ENCODE measurements around the gene HOXC9.

HOXC9 gene

DNA sequence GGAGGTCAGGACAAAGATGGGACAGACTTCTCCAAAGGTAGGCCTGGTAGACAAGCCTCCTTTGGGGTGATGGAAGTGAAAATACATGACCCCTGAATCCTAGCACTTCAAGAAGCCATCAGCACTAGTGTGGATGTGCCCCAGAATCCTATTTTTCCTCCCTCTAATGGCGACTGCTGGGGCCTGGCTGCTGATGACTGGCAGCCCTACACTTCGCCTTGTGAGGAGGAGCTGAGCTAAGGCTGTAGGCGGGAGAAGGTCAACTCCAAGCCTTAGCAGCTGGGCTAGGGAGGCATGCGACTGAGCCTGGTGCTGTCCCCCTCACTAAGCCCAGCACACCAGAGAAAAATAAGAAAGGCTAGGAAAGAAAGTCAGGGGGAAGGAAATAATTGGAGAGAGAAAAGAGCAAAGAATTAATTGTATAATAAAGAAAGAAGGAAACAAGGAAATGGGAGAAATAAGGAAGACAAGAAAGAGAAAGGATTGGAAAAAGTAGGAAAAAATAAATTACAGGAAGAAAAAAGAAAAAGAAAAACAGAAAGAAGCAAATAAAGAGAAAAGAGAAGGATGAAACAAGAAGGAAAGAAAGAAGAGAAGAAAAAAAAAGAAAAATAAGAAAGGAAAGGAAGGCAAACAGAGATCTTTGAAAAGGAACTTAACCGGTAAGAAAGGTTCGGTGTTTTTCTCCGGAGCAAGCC lies 19.7 kb upstream of the HOXC9 start:
- Histone ChIP-seq H3K27me3 (ENCODE audit: control insufficient read depth, insufficient read depth, low read length) (peaks cover 100% of the 10 kb centered on the region), H3K27ac (ENCODE audit: low read length) (no peak overlapping the region), H3K9ac (ENCODE audit: low read length) (no peak overlapping the region), H3K4me3 (ENCODE audit: low read length) (no peak overlapping the region), H3K36me3 (ENCODE audit: control insufficient read depth, low read depth, low read length) (no peaks in the 10 kb centered on the region), H3K9me3 (ENCODE audit: control insufficient read depth, low read depth, low read length) (no peaks in the 10 kb centered on the region), H3K4me1 (ENCODE audit: control insufficient read depth, low read depth, low read length) (peaks cover 3% of the 10 kb centered on the region)

DNA sequence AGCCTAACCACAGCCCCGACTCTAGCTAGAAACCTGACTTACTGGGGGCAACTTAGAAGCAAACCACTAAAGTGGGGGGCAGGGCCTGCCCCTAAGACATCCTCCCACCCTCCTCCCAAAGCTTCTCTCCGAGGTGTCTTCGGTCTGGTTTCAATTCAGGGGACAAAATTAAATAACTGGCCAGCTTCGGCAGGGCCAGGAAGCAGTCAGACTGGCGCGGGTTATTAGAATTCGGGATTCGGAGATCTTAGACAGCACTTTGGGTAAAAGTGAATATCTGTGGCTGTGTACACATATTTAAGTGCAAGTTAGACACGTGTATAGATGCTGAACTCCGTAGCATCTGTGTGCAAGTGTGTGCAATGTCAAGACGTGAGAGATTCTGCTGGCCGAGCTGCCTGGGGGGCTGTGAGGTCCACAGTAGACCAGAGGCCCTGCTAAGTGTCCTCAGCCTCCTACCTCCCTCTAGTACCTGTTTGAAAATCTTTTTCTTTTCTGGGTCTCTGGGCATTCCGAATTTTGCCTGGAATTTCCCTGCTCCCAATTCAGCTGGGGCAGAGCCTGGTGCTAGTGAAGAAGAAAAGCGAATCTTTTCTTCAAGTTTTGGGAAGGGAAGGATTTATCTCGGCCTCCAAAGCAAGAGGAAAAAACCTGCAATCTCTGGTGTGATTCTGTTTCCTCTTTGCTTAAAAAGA lies 19.0 kb upstream of the HOXC9 start:
- H3K4me3 ChIP-seq (ENCODE audit: low read length): no peak overlapping the region
- no peaks in the 10 kb centered on the region for H3K9me3 ChIP-seq (ENCODE audit: control insufficient read depth, low read depth, low read length)
- peaks cover 100% of the 10 kb centered on the region for H3K27me3 ChIP-seq (ENCODE audit: control insufficient read depth, insufficient read depth, low read length)
- H3K36me3 ChIP-seq (ENCODE audit: control insufficient read depth, low read depth, low read length): no peaks in the 10 kb centered on the region
- no peak overlapping the region for H3K27ac ChIP-seq (ENCODE audit: low read length)
- H3K4me1 ChIP-seq (ENCODE audit: control insufficient read depth, low read depth, low read length): no peaks in the 10 kb centered on the region
- no peak overlapping the region for H3K9ac ChIP-seq (ENCODE audit: low read length)

DNA sequence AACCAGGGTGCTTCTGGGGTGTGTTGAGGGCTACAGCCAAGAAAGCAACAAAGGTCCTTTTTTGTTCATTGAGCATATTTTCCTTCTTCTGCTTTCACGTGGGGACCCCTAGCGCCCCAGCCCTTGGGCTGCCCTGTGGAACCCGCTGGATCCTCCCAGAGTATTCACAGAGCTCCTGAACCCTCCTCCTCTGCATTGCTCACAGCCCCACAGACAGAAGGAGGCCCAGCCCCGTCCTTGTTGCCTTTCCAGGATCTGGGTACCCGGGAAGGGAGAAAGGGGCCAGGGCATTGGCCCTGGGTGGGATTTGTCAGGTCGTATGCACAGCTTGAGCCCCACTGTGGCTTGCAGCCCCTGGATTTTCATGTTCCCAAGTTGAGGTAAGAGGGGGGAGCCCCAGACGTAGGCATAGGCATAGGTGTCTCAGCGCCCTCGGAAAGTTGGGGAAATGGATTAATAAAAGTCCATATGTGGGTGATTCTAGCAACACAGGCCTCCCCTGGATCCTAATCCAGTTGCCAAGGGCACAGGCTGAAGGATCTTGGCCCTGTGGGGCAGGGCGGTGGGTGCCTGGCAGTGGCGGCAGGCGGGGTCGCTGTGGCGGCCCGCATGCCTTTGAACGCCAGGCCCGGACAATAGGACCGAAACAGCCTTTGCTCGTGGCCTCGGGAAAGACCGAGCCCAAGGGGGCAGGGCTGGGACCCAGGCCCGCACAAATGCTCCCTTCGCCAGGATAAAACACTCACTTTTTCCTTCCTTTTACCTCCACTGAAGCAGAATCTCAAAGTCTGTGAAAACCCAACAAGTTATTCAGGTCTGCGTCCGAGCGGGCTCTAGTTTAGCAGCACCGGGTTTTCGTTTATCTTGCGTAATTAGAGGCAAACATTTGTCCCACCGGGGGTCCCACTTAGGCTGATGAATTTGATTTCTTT lies 18.1 kb upstream of the HOXC9 start:
- H3K4me3 ChIP-seq (ENCODE audit: low read length): no peak overlapping the region
- H3K27me3 ChIP-seq (ENCODE audit: control insufficient read depth, insufficient read depth, low read length): peaks cover 100% of the 10 kb centered on the region
- no peaks in the 10 kb centered on the region for H3K9me3 ChIP-seq (ENCODE audit: control insufficient read depth, low read depth, low read length)
- H3K36me3 ChIP-seq (ENCODE audit: control insufficient read depth, low read depth, low read length): no peaks in the 10 kb centered on the region
- no peak overlapping the region for H3K9ac ChIP-seq (ENCODE audit: low read length)
- H3K27ac ChIP-seq (ENCODE audit: low read length): no peak overlapping the region
- no peaks in the 10 kb centered on the region for H3K4me1 ChIP-seq (ENCODE audit: control insufficient read depth, low read depth, low read length)

DNA sequence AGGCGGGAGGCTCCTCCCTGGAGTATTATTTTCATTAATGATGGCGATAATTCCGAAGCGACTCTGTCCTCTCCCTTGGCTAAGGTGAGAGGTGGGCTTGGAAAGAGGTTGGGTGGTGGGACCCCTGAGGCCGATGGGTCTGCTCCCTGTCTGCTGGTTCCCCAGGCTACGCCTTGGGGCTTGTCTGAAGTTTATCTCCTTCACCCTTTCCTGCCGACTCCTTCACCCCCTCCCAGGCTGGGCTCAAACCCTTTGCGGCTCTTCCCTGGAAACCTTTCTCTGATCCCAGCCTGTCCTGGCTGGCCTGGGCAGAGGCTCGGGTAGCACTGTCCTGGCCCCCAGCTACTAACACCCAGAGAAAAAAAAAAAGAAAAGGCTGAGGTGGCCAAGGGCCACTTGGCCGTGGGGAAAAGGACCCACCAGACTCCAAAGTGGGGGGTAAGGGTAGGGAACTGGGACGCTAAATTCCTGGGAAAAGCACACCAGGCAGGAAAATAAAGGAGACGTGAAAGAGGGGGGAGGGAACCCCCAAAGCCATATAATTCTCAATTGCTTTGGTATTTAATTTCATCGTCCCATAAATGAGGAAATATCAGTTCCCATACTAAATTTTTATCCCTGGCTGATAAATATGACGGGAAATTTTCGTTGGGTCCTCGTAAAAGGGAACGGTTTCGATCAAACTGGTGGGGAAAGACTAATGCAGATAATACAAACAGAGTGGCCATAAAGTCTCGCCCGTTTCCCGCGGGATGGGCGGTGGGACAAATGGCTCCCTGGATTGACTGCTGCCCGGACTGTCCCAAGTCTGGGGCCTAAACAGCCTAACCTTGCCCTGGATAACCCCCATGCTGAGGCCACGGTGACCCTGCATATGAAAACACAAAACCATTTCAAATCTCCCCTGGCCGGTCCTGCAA lies 17.1 kb upstream of the HOXC9 start:
- H3K4me3 ChIP-seq (ENCODE audit: low read length): no peak overlapping the region
- no peak overlapping the region for H3K9ac ChIP-seq (ENCODE audit: low read length)
- no peaks in the 10 kb centered on the region for H3K9me3 ChIP-seq (ENCODE audit: control insufficient read depth, low read depth, low read length)

DNA sequence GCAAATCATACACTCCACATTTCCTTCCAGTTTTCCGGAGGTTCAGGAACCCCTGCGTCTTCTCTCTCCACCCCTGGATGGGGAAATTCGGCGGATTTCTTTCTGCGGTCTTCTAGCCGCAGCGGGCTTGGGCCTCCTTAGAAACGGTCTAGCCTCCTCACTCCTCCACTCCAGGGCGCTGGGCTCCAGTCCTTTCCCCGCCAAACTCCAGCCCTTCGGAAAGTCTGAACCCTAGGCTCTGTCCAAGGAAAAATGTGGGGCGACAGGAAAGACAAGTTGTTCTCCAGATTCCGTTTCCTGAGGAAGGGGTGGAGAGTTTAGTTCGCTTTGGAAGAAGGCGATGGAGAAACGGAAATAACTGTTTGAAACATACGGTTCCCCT lies 16.4 kb upstream of the HOXC9 start:
- no peak overlapping the region for H3K9ac ChIP-seq (ENCODE audit: low read length)
- no peaks in the 10 kb centered on the region for H3K9me3 ChIP-seq (ENCODE audit: control insufficient read depth, low read depth, low read length)
- H3K27me3 ChIP-seq (ENCODE audit: control insufficient read depth, insufficient read depth, low read length): peaks cover 100% of the 10 kb centered on the region
- no peak overlapping the region for H3K4me3 ChIP-seq (ENCODE audit: low read length)
- H3K4me1 ChIP-seq (ENCODE audit: control insufficient read depth, low read depth, low read length): no peaks in the 10 kb centered on the region
- H3K27ac ChIP-seq (ENCODE audit: low read length): no peak overlapping the region
- no peaks in the 10 kb centered on the region for H3K36me3 ChIP-seq (ENCODE audit: control insufficient read depth, low read depth, low read length)

More for the DNA sequence above, 17.1 kb upstream of the HOXC9 start:
- H3K36me3 ChIP-seq (ENCODE audit: control insufficient read depth, low read depth, low read length): no peaks in the 10 kb centered on the region
- no peak overlapping the region for H3K27ac ChIP-seq (ENCODE audit: low read length)
- peaks cover 100% of the 10 kb centered on the region for H3K27me3 ChIP-seq (ENCODE audit: control insufficient read depth, insufficient read depth, low read length)
- H3K4me1 ChIP-seq (ENCODE audit: control insufficient read depth, low read depth, low read length): no peaks in the 10 kb centered on the region

DNA sequence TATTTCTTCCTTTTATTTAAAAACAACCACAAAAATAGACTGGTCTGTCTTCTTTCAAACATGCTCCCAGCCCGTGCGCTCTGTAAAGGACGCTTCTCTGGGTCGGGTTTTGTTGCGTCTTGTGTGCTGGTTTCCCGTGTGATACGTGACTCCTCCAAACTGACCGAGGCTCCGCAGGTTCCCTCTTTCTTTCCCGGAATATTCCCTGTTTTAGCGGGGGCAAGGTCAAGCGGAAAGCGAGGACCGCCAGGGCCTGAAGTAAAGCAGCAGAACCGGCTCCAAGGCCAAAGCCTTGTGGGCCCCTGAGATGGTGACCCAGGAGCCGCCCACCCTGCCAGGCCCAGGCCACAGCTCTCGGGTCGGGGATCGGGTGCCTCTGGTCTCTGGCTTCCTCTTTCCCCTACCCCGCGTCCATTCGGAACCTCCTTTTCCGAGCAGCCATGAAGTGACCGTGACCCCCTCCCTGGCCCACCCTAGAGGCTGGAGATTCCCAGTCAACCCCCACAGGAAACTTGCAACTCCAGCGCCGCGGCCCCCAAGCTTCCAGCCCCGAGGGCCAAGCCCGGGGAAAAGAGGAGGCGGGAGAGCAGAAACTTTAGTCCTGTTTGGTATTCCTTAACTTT lies 15.9 kb upstream of the HOXC9 start:
- no peaks in the 10 kb centered on the region for H3K4me1 ChIP-seq (ENCODE audit: control insufficient read depth, low read depth, low read length)
- H3K27ac ChIP-seq (ENCODE audit: low read length): no peak overlapping the region
- no peaks in the 10 kb centered on the region for H3K9me3 ChIP-seq (ENCODE audit: control insufficient read depth, low read depth, low read length)
- no peak overlapping the region for H3K4me3 ChIP-seq (ENCODE audit: low read length)
- no peak overlapping the region for H3K9ac ChIP-seq (ENCODE audit: low read length)
- H3K36me3 ChIP-seq (ENCODE audit: control insufficient read depth, low read depth, low read length): no peaks in the 10 kb centered on the region
- peaks cover 100% of the 10 kb centered on the region for H3K27me3 ChIP-seq (ENCODE audit: control insufficient read depth, insufficient read depth, low read length)

DNA sequence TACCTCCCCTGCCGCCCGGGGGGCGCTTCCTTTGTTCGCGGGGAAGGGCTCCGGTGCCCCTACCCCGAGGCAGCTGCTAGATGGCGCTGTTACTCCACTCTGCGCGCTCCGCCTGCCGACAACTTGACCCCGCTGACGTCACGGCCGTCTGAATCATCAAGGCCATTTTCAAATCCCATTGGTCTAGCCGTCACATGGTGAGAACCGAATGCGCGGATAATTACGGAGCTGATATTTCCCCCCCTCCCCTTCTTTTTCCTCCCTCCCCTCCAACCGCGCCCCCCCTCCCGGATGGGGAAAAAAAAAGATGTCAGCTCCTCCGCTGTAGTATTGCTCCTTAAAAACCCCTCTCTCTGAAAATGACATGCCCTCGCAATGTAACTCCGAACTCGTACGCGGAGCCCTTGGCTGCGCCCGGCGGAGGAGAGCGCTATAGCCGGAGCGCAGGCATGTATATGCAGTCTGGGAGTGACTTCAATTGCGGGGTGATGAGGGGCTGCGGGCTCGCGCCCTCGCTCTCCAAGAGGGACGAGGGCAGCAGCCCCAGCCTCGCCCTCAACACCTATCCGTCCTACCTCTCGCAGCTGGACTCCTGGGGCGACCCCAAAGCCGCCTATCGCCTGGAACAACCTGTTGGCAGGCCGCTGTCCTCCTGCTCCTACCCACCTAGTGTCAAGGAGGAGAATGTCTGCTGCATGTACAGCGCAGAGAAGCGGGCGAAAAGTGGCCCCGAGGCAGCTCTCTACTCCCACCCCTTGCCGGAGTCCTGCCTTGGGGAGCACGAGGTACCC lies 14.9 kb upstream of the HOXC9 start, which contains the start of gene HOXC10:
Gene HOXC10 (plus strand): TSS at position 246 of the 791 bp plus-strand sequence. CDS start 114 bp downstream, at position 360.
- Histone ChIP-seq H3K27ac (ENCODE audit: low read length) (no peak within 1 kb of the TSS), H3K4me3 (ENCODE audit: low read length) (peak within 1 kb of the TSS; percentile 6), H3K27me3 (ENCODE audit: control insufficient read depth, insufficient read depth, low read length) (peaks cover 100% of the 10 kb centered on the region)

DNA sequence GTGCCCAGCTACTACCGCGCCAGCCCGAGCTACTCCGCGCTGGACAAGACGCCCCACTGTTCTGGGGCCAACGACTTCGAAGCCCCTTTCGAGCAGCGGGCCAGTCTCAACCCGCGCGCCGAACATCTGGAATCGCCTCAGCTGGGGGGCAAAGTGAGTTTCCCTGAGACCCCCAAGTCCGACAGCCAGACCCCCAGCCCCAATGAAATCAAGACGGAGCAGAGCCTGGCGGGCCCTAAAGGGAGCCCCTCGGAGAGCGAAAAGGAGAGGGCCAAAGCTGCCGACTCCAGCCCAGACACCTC lies 14.3 kb upstream of the HOXC9 start:
- no peak overlapping the region for H3K9ac ChIP-seq (ENCODE audit: low read length)
- H3K27me3 ChIP-seq (ENCODE audit: control insufficient read depth, insufficient read depth, low read length): peaks cover 100% of the 10 kb centered on the region
- no peak overlapping the region for H3K4me3 ChIP-seq (ENCODE audit: low read length)
- H3K27ac ChIP-seq (ENCODE audit: low read length): no peak overlapping the region
- H3K36me3 ChIP-seq (ENCODE audit: control insufficient read depth, low read depth, low read length): no peaks in the 10 kb centered on the region
- no peaks in the 10 kb centered on the region for H3K9me3 ChIP-seq (ENCODE audit: control insufficient read depth, low read depth, low read length)
- H3K4me1 ChIP-seq (ENCODE audit: control insufficient read depth, low read depth, low read length): no peaks in the 10 kb centered on the region

More for the DNA sequence above, 14.9 kb upstream of the HOXC9 start, which contains the start of gene HOXC10:
- no peaks in the 10 kb centered on the region for H3K36me3 ChIP-seq (ENCODE audit: control insufficient read depth, low read depth, low read length)
- H3K9ac ChIP-seq (ENCODE audit: low read length): no peak within 1 kb of the TSS
- no peaks in the 10 kb centered on the region for H3K4me1 ChIP-seq (ENCODE audit: control insufficient read depth, low read depth, low read length)
- no peaks in the 10 kb centered on the region for H3K9me3 ChIP-seq (ENCODE audit: control insufficient read depth, low read depth, low read length)

DNA sequence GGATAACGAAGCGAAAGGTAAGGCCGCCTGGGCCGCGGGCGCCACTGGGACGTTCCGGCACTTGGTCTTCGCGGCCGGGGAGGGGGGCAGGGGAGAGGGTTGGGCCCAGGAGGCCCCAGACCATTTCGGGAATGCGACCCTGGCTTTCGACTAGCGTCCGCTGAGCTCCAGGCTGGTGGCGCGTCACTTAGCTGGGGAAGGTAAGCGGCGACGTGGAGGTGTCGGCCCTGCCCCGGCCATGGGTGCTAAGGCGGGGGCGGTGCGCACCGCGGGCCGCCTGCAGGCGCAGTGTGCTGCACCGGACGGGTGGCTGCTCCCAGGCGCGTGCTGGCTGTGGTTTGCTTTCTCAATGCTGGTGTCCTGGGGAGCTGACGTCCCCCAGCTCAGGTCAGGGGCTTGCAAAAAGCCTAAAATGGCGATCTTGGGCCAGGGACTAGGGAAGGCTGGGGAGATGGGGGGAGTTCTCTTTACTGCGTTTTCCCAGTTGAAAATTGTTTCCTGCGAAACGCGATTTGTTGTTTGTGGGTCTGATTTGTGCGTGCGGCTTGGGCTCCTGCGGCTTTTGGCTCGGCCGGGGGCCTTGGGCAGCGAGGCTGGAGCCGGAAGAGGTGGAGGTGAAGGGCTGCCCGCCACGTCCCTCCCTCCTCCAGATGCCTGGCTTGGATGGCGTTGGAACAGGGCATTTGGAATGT lies 13.8 kb upstream of the HOXC9 start:
- Histone ChIP-seq H3K27me3 (ENCODE audit: control insufficient read depth, insufficient read depth, low read length) (peaks cover 100% of the 10 kb centered on the region), H3K4me3 (ENCODE audit: low read length) (no peak overlapping the region), H3K27ac (ENCODE audit: low read length) (no peak overlapping the region), H3K9ac (ENCODE audit: low read length) (no peak overlapping the region), H3K9me3 (ENCODE audit: control insufficient read depth, low read depth, low read length) (no peaks in the 10 kb centered on the region), H3K4me1 (ENCODE audit: control insufficient read depth, low read depth, low read length) (no peaks in the 10 kb centered on the region), H3K36me3 (ENCODE audit: control insufficient read depth, low read depth, low read length) (no peaks in the 10 kb centered on the region)
